ENCODE measurements around the gene RASGRF1.
"Not testable (repeated sequence)": the region's sequence is repeated elsewhere in the genome, so short reads cannot be mapped to it uniquely, and the experiment has no call there.

Gene RASGRF1

DNA sequence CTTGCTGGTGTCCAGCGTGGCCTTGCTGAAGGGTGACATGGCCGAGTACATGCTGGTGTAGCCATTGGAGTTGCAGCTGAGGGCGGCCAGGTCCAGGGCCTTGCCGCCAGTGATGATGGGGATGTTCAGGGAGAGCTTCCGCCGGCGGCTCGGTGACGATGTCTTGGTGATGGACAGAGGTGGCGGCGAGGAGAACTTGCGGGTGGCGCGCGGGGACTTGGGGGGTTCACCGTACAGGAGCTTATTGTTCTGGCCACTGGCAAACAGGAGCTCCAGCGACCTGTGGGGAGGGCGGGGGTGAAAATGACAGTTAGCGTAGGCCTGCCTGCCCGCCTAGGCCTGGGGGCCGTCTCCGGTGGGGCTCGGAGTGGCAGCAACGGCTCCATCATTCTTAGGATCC, 86.7 kb downstream of the RASGRF1 start:
- no peak for FAIRE-seq

DNA sequence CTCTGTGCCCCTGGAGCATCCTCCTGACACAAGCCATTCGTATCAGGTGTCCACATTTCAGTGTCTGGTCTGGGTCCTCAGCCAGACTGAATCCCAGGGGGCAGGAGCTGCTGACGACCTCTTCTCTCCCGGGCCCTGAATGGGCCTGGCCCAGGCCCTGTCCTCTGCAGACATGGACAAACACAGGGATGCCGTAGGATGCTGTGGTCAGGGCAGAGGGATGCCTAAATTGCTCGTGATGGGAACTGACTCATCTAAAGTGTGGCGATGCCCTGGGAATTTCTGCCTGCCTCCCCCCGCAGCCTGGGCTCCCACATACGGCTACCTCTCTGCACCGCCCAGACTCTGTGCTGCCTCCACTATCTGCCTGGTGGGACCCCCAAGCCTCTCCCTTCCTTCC, 87.3 kb downstream of the RASGRF1 start:
- no peak for FAIRE-seq

GRCh38 chr15:79002581-79002980, 88.0 kb downstream of the RASGRF1 start:
- FAIRE-seq, result no peak

GRCh38 chr15:78999636-79000035, 90.9 kb downstream of the RASGRF1 start:
- FAIRE-seq, result no peak

DNA sequence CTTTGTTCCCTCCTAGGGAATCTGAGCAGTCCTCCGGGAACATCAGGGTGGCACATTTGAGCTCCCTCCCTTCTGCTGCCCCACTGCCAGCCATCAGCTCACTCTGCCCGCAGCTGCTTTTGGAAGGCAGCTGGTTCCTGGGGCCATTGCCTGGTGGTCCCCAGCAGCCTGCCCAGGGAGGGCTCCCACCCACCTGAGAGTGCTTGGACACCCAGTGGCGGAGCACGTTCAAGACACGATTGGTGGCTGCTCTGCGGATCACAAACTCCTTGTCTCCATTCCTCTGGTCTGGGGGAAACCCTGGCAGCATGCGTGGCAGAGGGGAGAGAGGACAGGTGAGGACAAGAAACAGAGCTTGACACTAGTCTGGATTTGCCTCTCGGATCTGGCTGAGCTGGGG, 92.1 kb downstream of the RASGRF1 start:
- no peak for FAIRE-seq

DNA sequence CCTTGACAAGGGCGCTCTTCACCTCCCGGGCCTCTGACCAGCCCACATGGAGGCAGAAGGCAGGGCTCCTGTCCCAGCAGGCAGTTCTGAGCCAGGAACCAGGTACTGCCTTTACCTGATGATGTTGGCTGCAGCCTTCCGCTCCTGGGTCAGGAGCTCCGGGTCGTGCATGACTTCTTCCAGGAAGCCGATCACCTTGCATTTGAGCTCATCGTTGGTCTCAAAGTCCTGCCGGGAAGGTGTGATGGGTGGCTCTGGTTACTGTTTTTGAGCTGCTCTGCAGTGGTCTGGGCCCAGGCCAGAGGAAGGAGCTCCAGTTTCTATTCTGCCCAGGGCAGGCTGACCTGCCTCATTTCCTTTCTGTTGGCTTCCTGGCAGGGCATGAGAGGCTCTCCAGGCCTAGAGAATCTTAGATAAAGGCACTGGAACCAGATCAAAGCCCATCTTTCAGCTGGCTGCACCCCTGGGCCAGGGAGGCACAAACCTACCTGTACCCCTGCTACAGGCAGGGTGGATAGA, 92.5 kb downstream of the RASGRF1 start:
- FAIRE-seq, result no peak

- no peak for FAIRE-seq
Observed at GRCh38 chr15:78996894-78997275, 93.7 kb downstream of the RASGRF1 start.

DNA sequence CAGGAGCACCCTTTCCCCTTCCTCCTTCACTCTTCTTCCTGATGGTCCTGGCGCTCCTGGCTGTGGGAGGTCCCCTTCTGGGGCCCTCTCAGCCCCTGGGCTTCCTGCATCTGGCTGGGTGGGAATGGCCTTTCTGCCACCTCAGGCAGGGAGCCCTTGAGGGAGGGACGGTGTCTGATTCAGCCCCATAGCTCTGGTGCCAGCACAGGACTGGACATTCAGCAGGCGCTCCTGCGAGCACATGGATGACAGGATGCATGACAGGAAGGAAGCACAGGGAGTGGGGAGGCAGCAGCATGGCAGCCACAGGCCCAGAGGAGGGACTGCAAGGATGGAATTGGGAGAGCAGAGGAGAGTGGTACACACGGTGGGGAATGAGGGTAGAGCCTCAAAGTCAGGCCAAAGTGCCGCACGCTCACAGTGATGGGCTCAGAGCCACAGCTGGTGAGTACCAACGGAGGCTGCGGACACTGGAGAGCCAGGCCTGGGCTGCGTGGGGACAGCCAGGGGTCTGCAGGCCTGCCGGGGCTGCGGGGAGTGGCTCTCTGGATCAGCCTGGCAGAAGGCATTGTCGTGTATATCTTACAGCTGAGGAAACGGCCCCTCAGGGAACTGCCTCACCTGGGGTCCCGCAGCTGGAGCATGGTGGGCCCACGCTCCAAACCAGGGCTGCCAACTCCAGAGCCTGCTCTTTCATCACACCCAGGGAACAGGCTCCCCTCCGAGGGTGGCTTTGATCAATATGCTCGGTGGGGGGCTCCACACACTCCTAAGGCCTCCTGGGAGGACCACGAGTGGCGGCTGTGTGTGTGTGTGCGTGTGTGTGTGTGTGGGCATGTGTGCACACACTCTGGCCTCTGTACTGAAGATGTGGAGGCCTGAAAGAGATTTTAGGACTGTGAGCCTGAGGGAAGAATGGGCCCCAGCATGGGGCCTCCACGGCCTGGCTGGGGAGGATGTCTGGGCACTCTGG, 94.4 kb downstream of the RASGRF1 start:
- no peak for FAIRE-seq

GRCh38 chr15:78995161-78995560, 95.4 kb downstream of the RASGRF1 start:
- not testable (repeated sequence) for FAIRE-seq

DNA sequence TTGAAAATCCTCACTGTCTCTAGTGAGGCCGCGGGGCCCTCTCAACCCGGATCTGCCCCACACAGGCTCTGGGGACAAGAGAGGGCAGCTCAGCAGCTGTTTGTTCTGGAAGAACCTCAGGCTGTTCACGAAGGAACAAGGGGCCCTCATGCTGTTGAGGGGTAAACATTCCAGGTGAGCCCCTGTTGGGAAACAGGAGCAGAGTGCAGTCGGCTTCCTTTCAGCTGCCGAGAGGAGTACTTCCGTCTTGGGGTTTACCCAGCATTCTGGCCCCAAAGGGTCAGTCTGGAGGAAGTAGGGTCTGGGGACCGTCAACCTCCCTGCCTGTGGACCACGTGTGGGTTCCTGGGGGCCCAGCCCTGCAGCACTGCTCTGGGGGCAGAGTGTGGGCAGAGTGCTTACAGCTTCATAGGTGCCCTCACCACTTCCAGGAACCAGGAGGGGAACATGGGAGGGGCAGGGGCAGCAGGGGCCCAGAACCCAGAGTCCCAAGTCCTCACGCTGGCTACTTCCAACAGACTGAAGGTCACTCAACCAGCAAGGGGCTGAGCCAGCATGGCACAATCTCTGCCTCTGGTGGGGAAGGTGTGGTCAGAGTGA, 96.5 kb downstream of the RASGRF1 start:
- no peak for FAIRE-seq

GRCh38 chr15:78993257-78993930, 97.2 kb downstream of the RASGRF1 start:
- FAIRE-seq, result no peak

- FAIRE-seq, result no peak
Observed at GRCh38 chr15:78992416-78993256, 97.9 kb downstream of the RASGRF1 start.

GRCh38 chr15:78991879-78992278, 98.7 kb downstream of the RASGRF1 start:
- no peak for FAIRE-seq

GRCh38 chr15:78991476-78991875, 99.1 kb downstream of the RASGRF1 start:
- no peak for FAIRE-seq

GRCh38 chr15:78990278-78990677, 100.3 kb downstream of the RASGRF1 start:
- FAIRE-seq, result no peak

DNA sequence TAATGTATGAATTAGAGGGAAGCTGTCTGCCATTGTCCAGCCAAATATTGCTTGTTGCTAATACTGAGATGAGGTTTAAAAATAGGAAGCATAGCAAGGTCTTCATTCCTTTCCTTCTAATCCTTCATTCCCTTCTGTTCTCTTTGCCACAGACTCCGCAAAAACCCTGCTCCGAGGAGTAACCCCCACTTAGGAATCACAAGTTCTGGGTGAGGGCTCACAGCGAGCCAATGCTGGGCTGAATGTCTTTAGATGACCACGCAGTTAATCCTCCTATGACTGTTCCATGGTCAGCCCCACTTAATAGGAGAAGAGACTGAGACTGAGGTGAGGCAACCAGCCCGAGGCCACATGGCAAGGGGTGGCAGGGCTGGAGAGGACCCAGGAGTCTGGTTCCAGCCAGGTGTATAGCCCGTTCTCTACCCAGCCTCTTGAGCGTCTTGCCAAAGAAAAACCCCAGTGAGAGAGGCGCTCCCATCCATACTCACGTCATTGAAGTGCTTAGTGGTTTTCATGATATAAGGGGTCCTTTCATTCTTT, 100.8 kb downstream of the RASGRF1 start:
- no peak for FAIRE-seq

- FAIRE-seq, result no peak
Observed at GRCh38 chr15:78988361-78988911, 102.1 kb downstream of the RASGRF1 start.

DNA sequence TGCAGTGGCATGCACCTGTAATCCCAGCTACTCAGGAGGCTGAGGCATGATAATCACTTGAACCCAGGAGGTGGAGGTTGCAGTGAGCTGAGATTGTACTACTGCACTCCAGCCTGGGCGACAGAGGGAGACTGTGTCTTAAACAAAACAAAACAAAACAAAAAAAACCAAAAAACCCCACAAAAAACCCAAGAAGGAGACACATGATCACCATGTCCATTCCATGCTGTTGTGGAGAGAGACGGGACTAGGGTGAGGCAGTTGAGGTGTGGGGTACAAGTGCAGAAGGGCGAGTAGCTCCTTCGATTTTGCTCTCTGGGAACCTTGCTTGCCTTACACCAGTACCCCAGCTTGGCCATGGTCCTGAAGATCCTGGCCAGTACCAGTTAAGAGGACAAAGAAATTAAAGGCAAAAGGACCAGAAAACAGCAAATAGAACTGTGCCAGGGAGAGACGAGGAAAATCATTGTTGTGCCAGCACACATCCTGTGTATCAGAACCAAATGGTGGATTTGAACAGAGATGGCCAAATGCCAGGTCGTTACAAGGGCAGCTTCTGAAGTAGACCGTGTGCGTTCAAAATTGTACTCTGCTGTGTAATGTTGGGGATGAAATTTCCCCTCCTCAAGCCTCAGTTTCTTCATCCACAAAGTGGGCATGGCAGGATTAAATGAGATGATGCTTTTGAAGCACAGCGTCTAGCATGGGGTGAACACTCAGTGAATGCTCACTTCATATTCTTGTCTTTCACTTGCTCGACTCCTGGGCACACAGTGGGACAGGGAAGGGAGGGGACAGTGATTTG, 102.8 kb downstream of the RASGRF1 start:
- FAIRE-seq, result no peak

GRCh38 chr15:78985859-78986475, 104.6 kb downstream of the RASGRF1 start:
- FAIRE-seq, result no peak

GRCh38 chr15:78984041-78984440, 106.5 kb downstream of the RASGRF1 start:
- no peak for FAIRE-seq
